ENCODE results near the gene SLC2A11.

The SLC2A11 gene

GRCh38 chr22:23834793-23835483 lies 22.7 kb upstream of the SLC2A11 start:
- TF ChIP-seq CTCF (IDR thresholded peaks at IDR 0.05; ENCODE audit: low read depth, low read length), result no peak
- Histone ChIP-seq H3K4me1 (no peaks in the 10 kb centered on the region; the same call in 1 of the 2 replicates), H3K36me3 (peaks cover 57% of the 10 kb centered on the region), H3K9me3 (no peaks in the 10 kb centered on the region), H3K27me3 (no peaks in the 10 kb centered on the region), H3K4me3 (ENCODE audit: low read depth, low read length) (no peak overlapping the region)
- no peak for DNase-seq

- Histone ChIP-seq H3K9me3 (no peaks in the 10 kb centered on the region), H3K27me3 (no peaks in the 10 kb centered on the region), H3K4me3 (ENCODE audit: low read depth, low read length) (no peak overlapping the region), H3K36me3 (peaks cover 53% of the 10 kb centered on the region), H3K4me1 (no peaks in the 10 kb centered on the region)
- TF ChIP-seq CTCF (IDR thresholded peaks at IDR 0.05; ENCODE audit: low read depth, low read length), result no peak
- DNase-seq, result no peak
Measured at GRCh38 chr22:23835484-23836144, 22.1 kb upstream of the SLC2A11 start.

- Histone ChIP-seq H3K9me3 (no peaks in the 10 kb centered on the region), H3K27me3 (no peaks in the 10 kb centered on the region)
- DNase-seq, result no peak
Measured at GRCh38 chr22:23836281-23836680, 21.4 kb upstream of the SLC2A11 start.

GRCh38 chr22:23836692-23837495 lies 20.8 kb upstream of the SLC2A11 start:
- Histone ChIP-seq H3K4me1 (no peaks in the 10 kb centered on the region), H3K9me3 (no peaks in the 10 kb centered on the region), H3K36me3 (peaks cover 42% of the 10 kb centered on the region), H3K27me3 (no peaks in the 10 kb centered on the region), H3K4me3 (ENCODE audit: low read depth, low read length) (no peak overlapping the region)
- TF ChIP-seq CTCF (IDR thresholded peaks at IDR 0.05; ENCODE audit: low read depth, low read length), result no peak
- no peak for DNase-seq

More at GRCh38 chr22:23836281-23836680, 21.4 kb upstream of the SLC2A11 start:
- H3K36me3 ChIP-seq, result peaks cover 48% of the 10 kb centered on the region
- no peak overlapping the region for H3K4me3 ChIP-seq (ENCODE audit: low read depth, low read length)
- H3K4me1 ChIP-seq, result no peaks in the 10 kb centered on the region
- TF ChIP-seq CTCF (IDR thresholded peaks at IDR 0.05; ENCODE audit: low read depth, low read length), result no peak

- H3K4me3 ChIP-seq (ENCODE audit: low read depth, low read length), result no peak overlapping the region
- no peak for TF ChIP-seq CTCF (IDR thresholded peaks at IDR 0.05; ENCODE audit: low read depth, low read length)
Measured at GRCh38 chr22:23837496-23837859, 20.2 kb upstream of the SLC2A11 start.

More at GRCh38 chr22:23837496-23837859, 20.2 kb upstream of the SLC2A11 start:
- DNase-seq, result no peak
- no peaks in the 10 kb centered on the region for H3K27me3 ChIP-seq
- H3K36me3 ChIP-seq, result peaks cover 41% of the 10 kb centered on the region
- H3K4me1 ChIP-seq, result no peaks in the 10 kb centered on the region
- no peaks in the 10 kb centered on the region for H3K9me3 ChIP-seq

Data from BE2C (cell line).